Heart right ventricle (tissue), 16 donors: ENCODE results near the gene MACROD2. TPM values are rescaled to one million over a fixed set of nuclear protein-coding genes. Genes with fewer than 3 reads are reported as not detected.

Experiments used
- ATAC-seq, 8 donors: fragments of 200-7000 bp; cut with Tn5 transposase; one replicate each; pipeline ENCODE4 v1.9.1; 2020; ENCODE audit warnings: mild to moderate bottlenecking in 8 of 8, moderate library complexity in 8 of 8, moderate number of reproducible peaks in 1 of 8
- DNase-seq, 2 donors: peaks; one replicate each; pipeline ENCODE4 v3.0.0-alpha.2; 2020
- H3K27ac ChIP-seq, 10 donors: fragments of 200-600 bp; sonication (generic) in 2 of 10; one replicate each; pipeline versions ENCODE4 v1.5.0 to v1.8.0; 2020 to 2022; ENCODE audit warnings: mild to moderate bottlenecking in 3 of 10
- H3K27me3 ChIP-seq, 7 donors: fragments of 200-600 bp; one replicate each; pipeline ENCODE4 v1.8.0; 2021 to 2022; ENCODE audit warnings: mild to moderate bottlenecking in 2 of 7
- H3K36me3 ChIP-seq, 9 donors: fragments of 200-600 bp; sonication (generic) in 1 of 9; one replicate each; pipeline versions ENCODE4 v1.5.0 to v1.8.0; 2020 to 2022; ENCODE audit warnings: mild to moderate bottlenecking in 2 of 9
- H3K4me1 ChIP-seq, 9 donors: fragments of 200-600 bp; sonication (generic) in 1 of 9; one replicate each; pipeline versions ENCODE4 v1.5.0 to v1.8.0; 2020 to 2022; ENCODE audit warnings: mild to moderate bottlenecking in 4 of 9
- H3K4me3 ChIP-seq, 10 donors: fragments of 200-600 bp; sonication (generic) in 2 of 10; one replicate each; pipeline versions ENCODE4 v1.5.0 to v1.8.0; 2020 to 2022; ENCODE audit warnings: mild to moderate bottlenecking in 7 of 10, moderate library complexity in 2 of 10
- H3K9me3 ChIP-seq, 11 donors: fragments of 200-600 bp in 10 of 11; sonication (generic) in 2 of 11; one replicate each; pipeline versions ENCODE4 v1.5.0 to v1.8.0; 2013 to 2022; ENCODE audit warnings: mild to moderate bottlenecking in 2 of 11, control low read depth in 1 of 11, moderate library complexity in 1 of 11
- WGBS, 2 donors: extraction: QIAGEN DNeasy Blood & Tissue Kit; methylation state at CpG; one replicate each; pipeline ENCODE4 v1.1.7; 2013; ENCODE audit warnings: inconsistent platforms in 1 of 2; 5-methylcytosine and 5-hydroxymethylcytosine counted together
- intact Hi-C, 10 donors: fragments of 100-400 bp; cut with DNase I; formaldehyde crosslinking; loops; one replicate each; pipeline versions ENCODE4 v1.11.1 to v1.14.2; 2022
- polyA plus RNA-seq, 2 donors: library from polyadenylated mRNA; stranded (reverse); fragments of 200-250 nt; gene quantifications; one replicate each; pipeline ENCODE4 v1.2.3, GENCODE V29; 2013
- total RNA-seq, 10 donors: library from RNA; stranded (reverse); fragmentation: NEBNext Ultra II Directional in 3 of 10; extraction: Animal tissue kit (Norgen Biotek cat#: 25700) in 3 of 10; gene quantifications; one replicate each; pipeline versions ENCODE4 v1.2.1 to v1.2.4, GENCODE V29; 2021 to 2023
- TF ChIP-seq, protein P1 (sequence below), 9 donors: fragments of 200-600 bp; sonication (generic) in 2 of 9; IDR thresholded peaks; one replicate each; pipeline versions ENCODE4 v1.5.0 to v1.8.0; 2021 to 2022; ENCODE audit warnings: antibody characterized with exemption in 9 of 9, mild to moderate bottlenecking in 5 of 9, moderate library complexity in 1 of 9
- donor health status: Arrhythmogenic right ventricular cardiomyopathy.
- donor health status: ischemic (EF 13 %, LVEDD 7.1; RV severe dilation, severe dysfunction).
- donor health status: healthy with polysubstance abuse.
- donor health status: DM: no; HTN: yes; CAD: no.
- donor health status: DM: no; HTN: no; CAD: no.
- donor health status: ischemic (EF 25% LVEDD 6.9; RV normal size, moderate dysfunction).
- donor health status: ischemic (EF 25% LVEDD 5.7; RV mildly dilated, moderate dysfunction).
- donor health status: healthy.
- donor health status: DM: yes; HTN: yes; CAD: no.
- donor health status: Ischemic cardiomyopathy.
- donor health status: ischemic (EF 35%, LVEDD 5.7; RV mildly dilated, moderate dysfunction).
- donor health status: nonischemic (EF 11% LVEDD 7.7; RV severe dilation, severe dysfunction).
- donor health status: DM: yes; HTN: yes; CAD: no.
- donor health status: PGD.
- donor health status: ischemic (EF 29% LVEDD 5.4; RV normal size, mild dysfunction).
- donor health status: nonischemic (EF 23%, LVEDD 6.1; RV moderate dilation, normal function).

Gene MACROD2
- total and polyA plus RNA-seq, 12 donors, result 0.28 to 6.4 (median 4.1) TPM

DNA sequence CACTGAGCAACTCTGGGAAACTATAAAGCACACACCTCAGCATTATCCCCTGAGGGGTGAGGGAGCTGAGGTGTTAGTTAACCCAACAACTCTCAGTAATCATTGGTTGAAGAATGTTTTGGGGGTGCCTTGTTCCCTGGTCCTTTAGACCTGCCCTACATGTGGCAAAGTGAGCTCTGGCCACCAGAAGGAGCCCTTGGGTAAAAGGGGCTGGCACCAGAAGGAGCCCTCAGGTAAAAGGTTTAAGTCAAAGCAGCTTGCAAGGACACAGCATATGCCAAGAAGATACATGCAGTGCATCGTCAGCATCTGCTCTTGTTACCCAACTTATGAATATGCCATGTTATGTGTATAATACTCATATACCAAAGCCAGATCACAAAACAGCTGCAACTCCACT is 1496.3 kb downstream of the MACROD2 start:
- 84 to 86% methylated on average over 1 of the region's 1 CpG for WGBS, 2 donors
- no peak for DNase-seq
- TF ChIP-seq, protein P1, sequence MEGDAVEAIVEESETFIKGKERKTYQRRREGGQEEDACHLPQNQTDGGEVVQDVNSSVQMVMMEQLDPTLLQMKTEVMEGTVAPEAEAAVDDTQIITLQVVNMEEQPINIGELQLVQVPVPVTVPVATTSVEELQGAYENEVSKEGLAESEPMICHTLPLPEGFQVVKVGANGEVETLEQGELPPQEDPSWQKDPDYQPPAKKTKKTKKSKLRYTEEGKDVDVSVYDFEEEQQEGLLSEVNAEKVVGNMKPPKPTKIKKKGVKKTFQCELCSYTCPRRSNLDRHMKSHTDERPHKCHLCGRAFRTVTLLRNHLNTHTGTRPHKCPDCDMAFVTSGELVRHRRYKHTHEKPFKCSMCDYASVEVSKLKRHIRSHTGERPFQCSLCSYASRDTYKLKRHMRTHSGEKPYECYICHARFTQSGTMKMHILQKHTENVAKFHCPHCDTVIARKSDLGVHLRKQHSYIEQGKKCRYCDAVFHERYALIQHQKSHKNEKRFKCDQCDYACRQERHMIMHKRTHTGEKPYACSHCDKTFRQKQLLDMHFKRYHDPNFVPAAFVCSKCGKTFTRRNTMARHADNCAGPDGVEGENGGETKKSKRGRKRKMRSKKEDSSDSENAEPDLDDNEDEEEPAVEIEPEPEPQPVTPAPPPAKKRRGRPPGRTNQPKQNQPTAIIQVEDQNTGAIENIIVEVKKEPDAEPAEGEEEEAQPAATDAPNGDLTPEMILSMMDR (IDR thresholded peaks at IDR 0.05), result no peak
- Histone ChIP-seq H3K27ac (no peak overlapping the region), H3K27me3 (no peaks in the 10 kb centered on the region), H3K4me3 (no peak overlapping the region), H3K9me3 (no peaks in the 10 kb centered on the region), H3K4me1 (no peaks in the 10 kb centered on the region), H3K36me3 (no peaks in the 10 kb centered on the region)
- ATAC-seq, result no peak
- intact Hi-C loops, result no loop called here

DNA sequence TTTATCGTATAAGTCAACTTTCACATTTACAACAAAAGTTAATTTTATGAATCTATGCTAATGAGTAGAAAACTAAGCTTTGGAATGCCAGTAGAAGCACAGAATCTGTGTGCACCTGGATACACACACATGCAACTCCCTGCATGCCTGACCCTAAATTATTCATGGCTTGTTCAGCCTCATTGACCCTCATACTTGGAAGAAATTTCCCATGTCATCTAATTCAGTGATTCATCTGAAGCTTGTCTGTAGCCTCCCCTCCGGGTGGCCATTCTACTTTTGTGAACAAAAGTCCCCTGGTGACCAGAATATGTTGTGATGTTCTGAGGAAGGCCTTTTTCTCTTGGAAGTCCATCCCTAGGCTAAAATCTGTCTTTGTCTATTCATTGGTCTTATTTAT is 1499.5 kb downstream of the MACROD2 start:
- H3K9me3 ChIP-seq, result peaks cover 0 to 3% (median 0%) of the 10 kb centered on the region in 11 donors
- H3K36me3 ChIP-seq, result no peaks in the 10 kb centered on the region
- H3K4me1 ChIP-seq, result no peaks in the 10 kb centered on the region
- H3K27me3 ChIP-seq, result no peaks in the 10 kb centered on the region
- DNase-seq, result no peak
- TF ChIP-seq, protein P1 (IDR thresholded peaks at IDR 0.05), result no peak
- 87 to 91% methylated on average over 2 of the region's 2 CpGs for WGBS, 2 donors
- intact Hi-C loops, result no loop called here
- no peak for ATAC-seq
- H3K4me3 ChIP-seq, result no peak overlapping the region
- H3K27ac ChIP-seq, result no peak overlapping the region

DNA sequence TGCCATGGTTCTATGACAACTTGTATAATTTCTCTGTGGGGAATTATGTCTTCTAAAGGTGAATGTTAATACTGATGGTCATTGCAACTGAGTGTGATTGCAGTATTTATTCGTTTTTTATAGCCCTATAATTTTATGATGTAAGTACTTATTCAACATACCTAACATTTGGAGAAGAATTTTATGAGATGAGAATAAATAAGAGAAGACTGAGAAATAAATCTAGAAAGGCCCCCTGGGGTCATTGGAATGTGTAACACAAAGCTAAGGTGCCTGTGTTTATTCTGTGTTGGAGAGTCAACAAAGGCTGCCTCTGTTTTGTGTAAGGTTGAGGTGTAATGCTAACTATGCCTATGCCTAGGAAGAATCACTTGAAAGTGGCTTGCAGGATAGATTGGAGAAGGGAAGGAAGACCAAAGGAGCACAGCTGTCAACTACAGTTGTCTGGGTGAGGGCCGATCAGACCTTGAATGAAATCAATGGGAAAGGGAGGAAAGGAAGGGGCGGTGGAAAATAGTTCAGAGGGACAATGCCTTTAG is 1501.3 kb downstream of the MACROD2 start:
- ATAC-seq (no peak), DNase-seq (no peak)
- 83 to 90% methylated on average over 3 of the region's 3 CpGs for WGBS, 2 donors
- Histone ChIP-seq H3K4me1 (no peaks in the 10 kb centered on the region), H3K9me3 (peaks cover 0 to 3% (median 0%) of the 10 kb centered on the region in 11 donors), H3K27me3 (no peaks in the 10 kb centered on the region), H3K4me3 (no peak overlapping the region), H3K27ac (no peak overlapping the region), H3K36me3 (no peaks in the 10 kb centered on the region)
- intact Hi-C loops, result no loop called here
- TF ChIP-seq, protein P1 (IDR thresholded peaks at IDR 0.05), result no peak

DNA sequence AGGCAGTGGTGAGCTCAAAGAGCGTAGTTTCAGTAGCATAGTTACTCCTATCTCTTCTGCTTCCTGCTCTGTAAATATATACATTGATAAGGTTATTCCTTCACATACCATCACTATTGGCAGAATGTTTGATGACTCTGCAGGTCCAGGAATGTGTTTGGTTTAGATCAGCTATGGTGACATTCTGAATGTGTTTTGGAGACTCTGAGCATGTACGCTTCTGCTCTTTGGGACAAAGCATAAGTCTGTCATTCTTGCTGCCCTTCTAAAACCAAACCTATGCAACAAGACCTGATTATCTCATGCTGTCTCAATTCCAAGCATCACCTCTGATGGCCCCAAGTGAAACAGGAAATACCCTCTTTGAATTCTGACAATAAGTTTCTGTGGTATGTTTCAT is 1503.6 kb downstream of the MACROD2 start:
- 80% methylated on average over 2 of the region's 2 CpGs for WGBS, 2 donors
- no peak for ATAC-seq

More for the DNA sequence above, 1503.6 kb downstream of the MACROD2 start:
- no peaks in the 10 kb centered on the region for H3K27me3 ChIP-seq
- no peak overlapping the region for H3K4me3 ChIP-seq
- intact Hi-C loops, result no loop called here
- DNase-seq, result no peak
- TF ChIP-seq, protein P1 (IDR thresholded peaks at IDR 0.05), result no peak
- no peak overlapping the region for H3K27ac ChIP-seq
- peaks cover 0 to 3% (median 0%) of the 10 kb centered on the region in 11 donors for H3K9me3 ChIP-seq
- no peaks in the 10 kb centered on the region for H3K36me3 ChIP-seq
- no peaks in the 10 kb centered on the region for H3K4me1 ChIP-seq
